ENCODE data around the gene DNAJA2.
"Not testable (repeated sequence)": the region's sequence is repeated elsewhere in the genome, so short reads cannot be mapped to it uniquely, and the experiment has no call there.

DNAJA2 gene

GRCh38 chr16:46975165-46975564 lies 1.7 kb upstream of the DNAJA2 start:
- DNase-seq (ENCODE audit: low spot score), result no peak

DNA sequence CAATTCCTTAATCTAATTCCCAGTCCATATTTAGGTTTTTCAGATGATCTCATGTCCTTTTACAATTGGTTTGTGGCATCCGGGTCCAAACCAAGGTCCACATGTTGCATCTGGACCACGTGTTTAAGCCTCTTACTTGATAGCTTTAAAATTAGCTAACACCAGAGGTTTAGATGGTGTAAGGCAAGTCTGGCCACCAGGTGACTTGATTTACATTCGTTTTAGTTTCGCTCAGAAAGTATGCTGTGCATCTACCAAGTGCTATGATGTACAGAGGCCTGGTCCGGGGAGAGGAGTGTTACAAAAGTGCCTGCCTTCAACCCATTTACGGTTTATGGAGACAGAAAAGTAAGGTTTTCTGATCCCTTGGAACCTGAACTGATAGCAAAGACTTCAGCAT lies 878 bp upstream of the DNAJA2 start:
- DNase-seq (ENCODE audit: low spot score), result no peak

- no peak for DNase-seq (ENCODE audit: low spot score)
These were observed 486 bp upstream of the DNAJA2 start for GRCh38 chr16:46973996-46974324.

DNA sequence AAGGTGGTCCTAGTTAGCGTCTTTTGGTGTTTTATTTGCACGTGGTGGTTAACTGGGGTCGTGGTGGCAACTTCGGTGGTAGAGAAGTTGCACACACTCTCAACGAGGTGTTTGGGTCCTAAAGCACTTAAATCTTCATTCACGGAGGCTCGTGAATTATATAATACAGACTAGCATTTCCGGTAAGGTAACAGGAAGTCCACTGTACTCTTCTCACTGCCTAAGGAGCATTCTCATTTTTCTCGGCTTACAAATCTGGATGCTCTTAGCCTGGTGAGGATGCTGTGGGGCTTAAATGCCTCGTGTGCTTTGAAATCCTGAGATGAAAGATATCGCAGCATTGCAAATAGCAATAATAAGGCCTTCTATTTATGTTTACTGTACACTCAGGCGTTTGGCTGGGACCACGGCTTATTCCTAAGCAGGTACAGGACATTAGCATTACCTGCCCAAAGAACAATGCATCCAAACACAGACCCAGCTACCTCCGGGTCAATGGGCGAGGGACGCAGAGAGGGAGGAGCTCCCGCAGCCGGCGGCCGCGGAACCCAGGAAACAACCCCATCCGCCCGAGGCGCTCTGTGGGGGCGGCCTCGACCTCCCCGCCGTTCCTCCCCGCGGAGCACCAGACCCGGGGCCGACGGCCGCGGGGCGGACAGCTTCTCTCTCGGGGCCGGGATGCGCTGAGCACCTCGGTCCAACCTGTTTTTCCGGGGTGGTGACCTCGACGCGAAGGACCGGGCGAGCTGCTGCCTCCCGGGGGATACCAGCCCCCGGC lies 856 bp downstream of the DNAJA2 start:
- no peak for DNase-seq (ENCODE audit: low spot score)

DNA sequence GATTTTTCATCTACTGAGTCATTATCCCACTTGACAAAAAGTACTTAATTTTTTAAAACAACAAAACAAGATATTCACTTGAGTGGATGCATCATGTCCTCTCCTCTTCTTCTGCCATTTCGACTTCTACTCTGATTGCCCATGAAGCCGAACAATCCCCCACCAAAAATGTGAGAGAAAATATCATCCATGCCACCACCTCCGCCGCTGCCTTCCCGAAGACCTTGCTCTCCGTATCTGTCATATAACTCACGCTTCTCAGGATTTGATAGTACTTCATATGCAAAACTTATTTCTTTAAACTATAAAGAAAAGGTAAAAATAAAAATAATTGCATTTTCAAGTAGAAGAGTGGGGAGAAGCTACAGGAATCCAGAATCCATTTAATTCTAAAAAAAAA lies 2.2 kb downstream of the DNAJA2 start:
- no peak for DNase-seq (ENCODE audit: low spot score)

- DNase-seq (ENCODE audit: low spot score), result no peak
These were observed 3.4 kb downstream of the DNAJA2 start for GRCh38 chr16:46970089-46970488.

- DNase-seq (ENCODE audit: low spot score), result no peak
These were observed 5.4 kb downstream of the DNAJA2 start for GRCh38 chr16:46968063-46968435.

DNA sequence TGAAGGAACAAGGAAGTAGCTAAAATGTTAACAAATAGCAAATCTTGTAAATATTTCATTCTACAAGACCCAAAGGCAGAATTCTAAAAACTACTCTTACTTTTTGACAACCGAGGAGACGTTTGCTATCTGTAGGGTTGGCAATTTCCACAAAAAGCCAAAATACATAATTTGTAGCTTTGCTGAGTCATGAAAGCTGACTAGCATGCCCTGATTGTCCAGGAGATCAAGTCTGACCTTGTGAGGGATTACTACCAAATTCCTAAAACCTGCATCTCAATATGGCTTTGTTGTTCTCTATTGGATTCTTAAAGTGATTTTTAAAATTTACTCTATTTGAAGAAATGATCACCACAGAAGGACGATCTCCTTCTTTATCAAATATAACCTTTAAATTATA lies 10.8 kb downstream of the DNAJA2 start:
- DNase-seq (ENCODE audit: low spot score), result no peak

- no peak for DNase-seq (ENCODE audit: low spot score)
These were observed 11.8 kb downstream of the DNAJA2 start for GRCh38 chr16:46961373-46962353.

GRCh38 chr16:46954562-46954961 lies 18.9 kb downstream of the DNAJA2 start:
- no peak for DNase-seq (ENCODE audit: low spot score)

- no peak for DNase-seq (ENCODE audit: low spot score)
These were observed 23.5 kb downstream of the DNAJA2 start for GRCh38 chr16:46950009-46950408.

DNA sequence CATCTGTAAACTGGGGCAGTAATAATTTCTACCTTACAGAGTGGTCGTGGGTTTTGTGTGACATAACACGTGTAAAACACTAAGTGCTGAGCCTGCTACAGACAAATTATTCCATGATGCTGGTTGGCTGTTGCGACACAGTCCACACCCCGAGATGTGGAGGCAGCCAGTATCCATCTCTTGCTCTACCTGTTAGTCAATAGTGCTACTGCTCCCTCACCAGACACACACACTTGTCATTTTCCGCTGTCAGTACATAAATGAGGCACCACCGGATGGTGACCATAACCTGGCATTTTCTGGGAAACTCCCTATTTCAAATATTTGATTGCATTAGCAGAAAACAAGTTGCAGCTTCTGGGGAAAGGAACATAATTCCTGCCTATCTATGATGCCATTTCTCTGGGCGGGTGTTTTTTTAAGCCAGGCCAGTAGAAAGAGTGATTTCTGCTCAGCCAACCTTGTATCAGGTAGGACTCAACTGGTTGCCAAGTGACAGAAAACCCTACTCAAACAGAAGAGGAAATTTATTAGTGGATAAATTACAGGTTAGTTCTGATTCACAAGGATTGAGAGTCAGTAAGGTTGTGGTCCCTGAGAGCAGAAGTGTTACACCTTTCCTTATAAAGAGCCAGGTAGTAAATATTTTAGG lies 24.1 kb downstream of the DNAJA2 start:
- no peak for DNase-seq (ENCODE audit: low spot score)

- DNase-seq (ENCODE audit: low spot score), result no peak
These were observed 24.8 kb downstream of the DNAJA2 start for GRCh38 chr16:46948548-46949166.

DNA sequence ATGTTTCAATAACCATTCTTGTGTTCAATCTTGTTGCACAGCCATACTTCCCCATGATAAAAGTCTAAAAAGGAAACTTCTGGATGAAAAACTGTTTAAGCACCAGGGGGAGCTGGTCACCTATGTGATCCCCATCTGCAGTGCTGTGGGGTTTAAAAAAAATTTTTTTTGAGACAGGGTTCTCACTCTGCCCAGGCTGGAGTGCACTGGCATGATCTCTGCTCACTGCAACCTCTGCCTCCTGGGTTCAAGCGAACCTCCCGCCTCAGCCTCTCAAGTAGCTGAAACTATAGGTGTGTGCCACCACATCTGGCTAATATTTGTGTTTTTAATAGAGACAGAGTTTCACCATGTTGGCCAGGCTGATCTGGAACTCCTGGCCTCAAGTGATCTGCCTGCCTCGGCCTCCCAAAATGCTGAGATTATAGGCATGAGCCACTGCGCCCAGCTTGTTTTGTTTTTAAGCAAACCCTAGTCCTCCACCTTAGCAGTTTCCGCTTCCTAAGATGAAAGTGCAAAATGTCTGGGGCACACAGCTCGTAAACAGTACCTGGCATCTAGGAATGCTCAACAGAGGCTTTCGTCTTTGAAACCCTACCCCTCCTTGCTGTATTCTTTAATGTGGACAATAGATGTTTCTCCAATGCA lies 25.4 kb downstream of the DNAJA2 start:
- DNase-seq (ENCODE audit: low spot score), result no peak

- DNase-seq (ENCODE audit: low spot score), result not testable (repeated sequence)
These were observed 28.8 kb downstream of the DNAJA2 start for GRCh38 chr16:46944713-46945112.

- no peak for DNase-seq (ENCODE audit: low spot score)
These were observed 35.9 kb downstream of the DNAJA2 start for GRCh38 chr16:46937536-46937935.

GRCh38 chr16:46932802-46933201 lies 40.7 kb downstream of the DNAJA2 start:
- DNase-seq (ENCODE audit: low spot score), result no peak

- no peak for DNase-seq (ENCODE audit: low spot score)
These were observed 42.6 kb downstream of the DNAJA2 start for GRCh38 chr16:46930861-46931260.

DNA sequence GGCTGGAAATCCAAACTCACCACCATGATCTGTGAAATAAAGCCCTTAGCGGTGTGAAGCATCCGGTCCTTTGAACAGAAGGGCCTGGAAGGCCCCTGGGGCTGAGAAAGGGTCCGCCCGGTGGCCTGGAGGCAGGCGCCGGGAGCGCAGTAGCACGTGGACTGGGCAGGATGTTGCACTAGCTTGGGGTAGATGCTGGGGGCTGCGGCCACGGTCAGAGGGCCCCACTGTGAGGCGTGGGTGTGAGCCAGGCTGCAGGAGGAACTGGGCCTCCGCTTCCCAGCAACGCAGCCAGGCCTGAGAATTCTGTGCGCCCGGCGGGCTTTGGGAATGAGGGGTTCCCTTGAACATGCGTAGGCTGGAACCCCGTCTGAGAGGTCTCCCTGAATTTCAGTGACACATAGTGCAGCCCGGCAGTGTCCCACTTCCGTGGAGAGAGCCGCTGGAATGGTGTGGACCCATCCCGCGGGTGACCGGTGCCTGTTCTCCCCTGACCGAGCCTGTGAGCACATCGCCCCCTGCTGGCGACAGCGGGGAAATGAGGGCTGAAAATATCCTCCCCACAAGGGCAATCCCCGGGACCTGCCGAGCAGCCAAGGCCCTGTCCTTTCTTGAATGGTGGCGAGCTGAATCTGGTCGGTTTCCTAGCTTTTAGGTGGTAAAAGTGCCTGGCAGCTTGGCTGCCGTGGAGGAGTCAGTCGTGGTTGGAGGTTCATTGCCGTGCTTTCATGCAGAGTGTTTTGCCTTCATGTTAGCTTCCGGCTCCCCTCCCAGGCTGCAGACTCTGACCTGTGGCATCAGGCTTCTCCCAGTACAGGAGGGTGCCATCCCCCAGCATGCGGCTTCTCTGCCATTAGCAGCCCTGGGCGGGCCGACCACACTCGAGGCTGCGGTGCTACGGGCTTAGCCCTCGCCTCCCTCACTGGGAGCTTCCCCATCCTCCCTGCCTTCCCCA lies 43.8 kb downstream of the DNAJA2 start:
- DNase-seq (ENCODE audit: low spot score), result no peak

- DNase-seq (ENCODE audit: low spot score), result no peak
These were observed 44.7 kb downstream of the DNAJA2 start for GRCh38 chr16:46928811-46929210.

GRCh38 chr16:46927273-46927672 lies 46.2 kb downstream of the DNAJA2 start:
- DNase-seq (ENCODE audit: low spot score), result no peak

Measured in left forelimb (tissue), 1 donor.